ENCODE results near the gene ARMH4.

The ARMH4 gene

DNA sequence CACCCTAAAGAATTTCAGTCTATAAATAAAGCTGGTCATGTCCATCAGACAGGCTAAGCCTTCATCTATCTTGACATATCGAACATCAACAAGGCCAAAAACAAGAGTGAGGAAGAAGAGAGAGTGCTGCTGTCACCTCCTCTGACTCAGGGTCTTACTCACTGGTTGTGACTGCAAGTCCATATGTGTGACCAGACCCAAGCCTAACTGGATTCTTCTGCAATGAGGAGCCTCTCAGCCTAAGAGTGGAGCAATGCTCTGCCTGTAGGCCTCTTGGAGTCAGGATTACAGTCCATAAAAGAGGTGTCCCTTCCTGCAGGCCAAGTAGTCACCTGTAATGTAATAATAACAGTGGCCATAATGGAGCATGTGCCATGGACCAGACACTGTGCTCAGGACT, 165.0 kb downstream of the ARMH4 start:
- DNase-seq (ENCODE audit: low read depth in 2 of 2), result no peak
- TF ChIP-seq, protein P1, sequence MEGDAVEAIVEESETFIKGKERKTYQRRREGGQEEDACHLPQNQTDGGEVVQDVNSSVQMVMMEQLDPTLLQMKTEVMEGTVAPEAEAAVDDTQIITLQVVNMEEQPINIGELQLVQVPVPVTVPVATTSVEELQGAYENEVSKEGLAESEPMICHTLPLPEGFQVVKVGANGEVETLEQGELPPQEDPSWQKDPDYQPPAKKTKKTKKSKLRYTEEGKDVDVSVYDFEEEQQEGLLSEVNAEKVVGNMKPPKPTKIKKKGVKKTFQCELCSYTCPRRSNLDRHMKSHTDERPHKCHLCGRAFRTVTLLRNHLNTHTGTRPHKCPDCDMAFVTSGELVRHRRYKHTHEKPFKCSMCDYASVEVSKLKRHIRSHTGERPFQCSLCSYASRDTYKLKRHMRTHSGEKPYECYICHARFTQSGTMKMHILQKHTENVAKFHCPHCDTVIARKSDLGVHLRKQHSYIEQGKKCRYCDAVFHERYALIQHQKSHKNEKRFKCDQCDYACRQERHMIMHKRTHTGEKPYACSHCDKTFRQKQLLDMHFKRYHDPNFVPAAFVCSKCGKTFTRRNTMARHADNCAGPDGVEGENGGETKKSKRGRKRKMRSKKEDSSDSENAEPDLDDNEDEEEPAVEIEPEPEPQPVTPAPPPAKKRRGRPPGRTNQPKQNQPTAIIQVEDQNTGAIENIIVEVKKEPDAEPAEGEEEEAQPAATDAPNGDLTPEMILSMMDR (IDR thresholded peaks at IDR 0.05; ENCODE audit: low read depth, low read length), result no peak
- H3K4me3 ChIP-seq (replicated peaks in 1 of 2; ENCODE audit: low read depth in 2 of 2, low read length in 2 of 2), result no peak overlapping the region

DNA sequence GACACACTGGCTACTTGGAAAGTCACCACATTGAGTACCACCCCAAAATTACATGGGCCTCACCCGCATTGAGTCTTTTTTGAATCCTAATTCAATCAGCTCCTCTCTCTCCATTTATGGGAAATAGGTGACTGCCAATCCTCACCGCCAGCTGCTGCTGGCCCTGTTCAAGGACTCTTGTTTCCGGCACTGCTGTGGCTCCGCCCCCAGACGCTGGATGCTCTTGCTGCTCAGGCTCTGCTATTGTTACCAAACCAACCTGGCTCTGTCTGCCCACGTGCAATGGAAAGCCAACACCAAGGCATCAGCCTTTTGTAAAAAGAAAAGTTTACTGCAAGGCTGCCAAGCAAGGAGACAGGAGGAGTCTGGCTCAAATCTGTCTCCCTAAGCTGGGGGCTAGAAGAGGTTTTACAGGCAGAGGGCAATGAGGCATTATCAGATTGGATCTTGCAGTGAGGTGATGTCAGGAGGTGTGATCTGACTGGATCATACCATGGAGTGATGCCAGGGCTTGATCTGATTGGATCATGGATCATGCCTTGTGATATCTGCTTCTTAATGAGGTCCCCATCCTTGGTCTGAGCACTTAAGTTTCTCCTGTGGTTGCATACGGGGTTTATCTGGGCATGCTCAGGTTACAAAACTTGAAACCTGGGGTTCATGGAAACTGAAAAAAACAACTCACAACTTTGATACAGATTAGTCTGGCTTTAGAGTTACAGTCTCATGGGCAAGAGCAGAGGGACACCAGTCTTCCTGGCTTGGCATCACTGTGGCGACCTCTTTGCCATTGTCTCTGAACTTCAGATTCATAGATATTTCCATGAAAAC, 169.0 kb downstream of the ARMH4 start:
- H3K4me3 ChIP-seq (replicated peaks in 1 of 2; ENCODE audit: low read depth in 2 of 2, low read length in 2 of 2), result no peak overlapping the region
- DNase-seq (ENCODE audit: low read depth in 2 of 2), result no peak
- TF ChIP-seq, protein P1 (IDR thresholded peaks at IDR 0.05; ENCODE audit: low read depth, low read length), result no peak

DNA sequence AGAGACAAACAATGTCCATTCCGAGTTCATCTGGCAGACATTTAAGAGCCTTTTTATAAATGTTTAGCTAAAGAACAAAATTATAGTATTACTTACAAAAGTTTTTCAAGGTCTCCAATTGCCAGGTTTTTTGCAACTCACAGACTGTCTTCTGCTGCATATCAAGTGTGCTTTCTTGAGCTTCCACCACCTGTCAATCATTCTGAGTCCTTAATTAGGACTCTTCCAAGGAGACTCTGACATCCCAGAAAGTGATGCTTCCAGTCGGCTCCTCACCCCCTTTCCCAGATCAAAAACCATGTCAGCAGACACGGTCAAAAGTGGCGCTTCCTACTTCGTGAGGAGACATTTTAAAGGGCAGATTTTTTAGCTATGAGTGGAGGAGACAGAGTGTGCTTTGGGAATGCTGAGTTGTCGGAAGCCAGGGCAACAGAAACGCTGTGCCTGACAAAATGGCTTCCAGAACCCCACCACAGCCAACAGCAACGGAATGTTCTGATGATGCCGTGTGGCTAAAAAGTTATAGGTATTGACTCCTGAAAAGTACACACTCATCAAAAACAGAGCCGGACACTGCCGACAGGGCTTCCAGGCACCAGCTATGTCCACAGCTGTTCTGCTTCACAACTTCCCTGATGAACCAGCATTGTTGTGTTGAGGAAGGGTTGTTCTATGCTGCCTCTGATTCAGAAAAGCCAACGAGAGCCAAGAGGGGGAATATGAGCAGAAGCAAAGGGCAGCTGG, 170.0 kb downstream of the ARMH4 start:
- DNase-seq (ENCODE audit: low read depth in 2 of 2), result no peak
- TF ChIP-seq, protein P1 (IDR thresholded peaks at IDR 0.05; ENCODE audit: low read depth, low read length), result no peak
- no peak overlapping the region for H3K4me3 ChIP-seq (replicated peaks in 1 of 2; ENCODE audit: low read depth in 2 of 2, low read length in 2 of 2)

DNA sequence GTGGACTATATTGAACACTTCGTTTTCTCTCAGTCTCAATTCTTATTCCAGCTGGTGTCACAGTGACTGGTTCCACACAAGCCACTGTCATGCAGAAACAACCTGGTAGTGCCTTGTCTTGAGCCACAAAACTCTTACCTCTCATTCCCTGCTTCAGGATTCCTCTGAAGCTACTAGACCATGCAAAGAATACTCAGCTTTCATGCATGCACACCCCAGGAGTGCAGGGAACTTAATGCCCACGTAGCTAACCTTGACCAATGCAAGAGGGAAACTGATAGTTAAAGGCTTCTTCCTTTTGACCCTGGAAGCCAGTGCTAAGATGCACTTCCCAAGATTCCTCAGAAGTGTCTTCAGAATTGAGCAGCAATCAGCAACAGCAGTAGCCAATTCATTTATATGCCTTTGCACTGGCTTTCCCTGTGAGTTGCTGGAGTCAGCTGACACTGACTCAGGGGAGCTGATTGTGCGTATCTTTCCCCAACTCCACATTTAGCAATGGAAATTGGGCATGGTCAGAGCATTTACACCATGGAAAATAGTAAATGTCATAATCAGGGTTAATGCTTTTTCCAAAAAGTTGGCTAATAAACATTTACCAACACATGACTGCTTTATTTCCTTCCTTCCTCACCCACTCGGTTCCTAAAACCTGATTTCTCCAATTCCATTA, 172.5 kb downstream of the ARMH4 start:
- no peak for DNase-seq (ENCODE audit: low read depth in 2 of 2)
- TF ChIP-seq, protein P1 (IDR thresholded peaks at IDR 0.05; ENCODE audit: low read depth, low read length), result no peak
- H3K4me3 ChIP-seq (replicated peaks in 1 of 2; ENCODE audit: low read depth in 2 of 2, low read length in 2 of 2), result no peak overlapping the region

DNA sequence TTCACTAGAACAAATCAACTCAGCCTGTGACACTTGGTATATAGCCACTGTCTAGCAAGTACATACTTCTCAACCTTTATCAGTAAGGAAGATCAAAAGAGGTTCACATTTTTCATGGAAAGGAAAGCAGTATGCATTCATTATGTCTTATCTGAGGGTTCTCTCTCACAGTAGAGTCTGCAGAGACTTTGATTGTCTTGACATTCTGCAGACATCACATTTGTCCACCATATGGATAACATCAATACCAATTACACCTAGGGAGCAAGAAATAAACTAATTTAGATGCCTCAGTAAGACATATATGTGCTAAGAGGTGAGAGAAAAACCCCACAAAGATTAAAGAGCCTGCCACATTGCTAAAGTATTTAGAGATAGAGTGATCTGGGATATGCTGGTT, 175.3 kb downstream of the ARMH4 start:
- TF ChIP-seq, protein P1 (IDR thresholded peaks at IDR 0.05; ENCODE audit: low read depth, low read length), result no peak
- no peak overlapping the region for H3K4me3 ChIP-seq (replicated peaks in 1 of 2; ENCODE audit: low read depth in 2 of 2, low read length in 2 of 2)
- no peak for DNase-seq (ENCODE audit: low read depth in 2 of 2)

DNA sequence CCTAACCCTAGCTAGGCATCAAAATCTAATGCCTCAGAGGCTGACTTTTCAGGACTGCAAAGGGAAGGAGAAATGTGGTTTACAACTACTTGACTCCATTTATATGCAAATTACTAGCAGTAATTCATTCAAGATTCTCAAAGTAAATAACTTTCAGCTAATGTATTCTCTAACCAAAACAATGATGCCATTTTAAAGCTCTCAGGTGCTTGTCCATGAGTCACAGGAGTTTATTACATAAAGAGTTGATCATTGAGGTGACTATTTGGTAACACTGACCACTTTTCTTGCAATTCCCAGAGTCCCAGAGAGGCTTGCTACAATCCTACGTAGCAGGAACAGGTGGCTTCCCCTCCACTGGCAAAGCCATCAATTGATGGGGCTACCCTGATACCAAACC, 177.1 kb downstream of the ARMH4 start:
- no peak for DNase-seq (ENCODE audit: low read depth in 2 of 2)
- H3K4me3 ChIP-seq (replicated peaks in 1 of 2; ENCODE audit: low read depth in 2 of 2, low read length in 2 of 2), result no peak overlapping the region
- TF ChIP-seq, protein P1 (IDR thresholded peaks at IDR 0.05; ENCODE audit: low read depth, low read length), result no peak
